GM21360 (cell line): ENCODE data around the gene VAMP2.

Source experiments
- ATAC-seq: cut with Tn5 transposase; IDR thresholded peaks from one replicate; pipeline ENCODE4 v1.9.1; 2021; ENCODE audit warnings: mild to moderate bottlenecking, moderate library complexity; ENCODE audit not compliant: unreplicated experiment

VAMP2 gene

DNA sequence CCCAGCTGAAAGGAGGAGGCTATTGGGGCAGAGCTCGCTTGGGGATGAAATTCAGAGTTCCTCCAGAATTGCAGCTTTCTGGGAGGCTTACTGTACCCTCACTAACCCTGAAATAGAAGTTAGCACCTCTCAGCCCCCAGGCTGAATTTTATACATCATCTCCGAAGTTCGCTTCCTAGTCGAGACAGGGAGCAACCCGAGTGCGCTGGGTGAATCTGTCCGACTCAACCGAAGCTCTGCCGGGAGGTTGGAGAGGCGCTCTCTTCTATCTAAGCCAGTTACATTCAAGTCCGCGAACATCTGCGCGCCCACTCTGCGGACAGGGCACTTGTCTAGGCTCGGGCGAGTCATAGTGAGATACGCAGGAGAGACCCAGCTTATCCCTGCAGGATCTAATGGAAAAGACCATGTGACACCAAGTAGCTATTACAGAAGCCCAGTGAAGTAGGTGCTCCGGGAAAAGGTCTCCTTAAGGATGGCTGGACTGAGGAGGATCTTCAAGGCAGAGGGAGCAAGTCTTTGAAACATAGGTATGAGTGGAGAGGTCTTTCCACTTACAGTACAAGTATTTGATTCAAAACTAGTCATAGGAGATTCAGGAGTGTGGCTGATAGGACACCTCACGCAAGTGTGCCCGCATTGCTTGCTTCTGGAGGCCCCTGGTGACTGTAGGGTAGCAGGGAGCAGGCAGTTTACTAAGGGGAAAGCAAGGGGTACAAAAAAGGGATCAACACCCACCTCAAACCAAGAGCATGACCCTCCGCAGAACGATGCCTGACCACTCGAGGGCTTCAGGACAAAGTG lies 38.2 kb downstream of the VAMP2 start:
- no peak for ATAC-seq

DNA sequence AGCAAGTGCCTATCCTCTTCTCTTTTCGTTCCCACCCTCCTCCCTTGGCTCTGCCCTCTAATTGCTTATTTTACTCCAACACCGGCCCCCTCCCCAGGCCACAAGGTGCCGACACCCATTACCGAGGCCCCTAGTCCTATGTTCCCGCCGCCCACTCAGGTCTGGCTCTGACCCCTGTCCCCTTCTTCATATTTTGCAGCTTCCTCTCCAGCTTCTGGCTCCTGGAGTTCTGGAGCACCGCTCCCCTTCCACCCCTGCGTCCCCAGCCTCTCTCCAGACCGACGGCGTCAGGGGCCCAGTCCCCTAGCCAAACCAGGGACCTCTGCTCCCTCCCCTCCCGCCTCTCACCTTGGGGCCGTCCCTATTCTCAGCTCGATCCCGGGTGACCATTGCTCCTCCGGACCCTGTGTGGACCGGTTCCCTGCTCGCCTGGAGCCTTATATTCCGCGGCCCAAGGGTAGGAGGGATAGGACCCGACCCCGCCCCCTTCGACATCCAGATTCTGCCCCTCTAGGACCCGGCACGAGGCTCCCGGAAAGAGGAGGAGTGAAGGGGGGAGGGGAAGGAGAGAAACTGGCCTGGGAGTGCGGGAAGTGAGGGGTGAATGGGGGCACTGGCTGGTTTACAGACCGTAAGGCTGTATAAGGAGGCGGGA lies 38.9 kb downstream of the VAMP2 start, which contains the start of gene HES7:
TSS of gene HES7 (minus strand) at position 412 of the 655 bp plus-strand sequence. CDS start at position 390, 22 bp downstream.
- no peak for ATAC-seq

DNA sequence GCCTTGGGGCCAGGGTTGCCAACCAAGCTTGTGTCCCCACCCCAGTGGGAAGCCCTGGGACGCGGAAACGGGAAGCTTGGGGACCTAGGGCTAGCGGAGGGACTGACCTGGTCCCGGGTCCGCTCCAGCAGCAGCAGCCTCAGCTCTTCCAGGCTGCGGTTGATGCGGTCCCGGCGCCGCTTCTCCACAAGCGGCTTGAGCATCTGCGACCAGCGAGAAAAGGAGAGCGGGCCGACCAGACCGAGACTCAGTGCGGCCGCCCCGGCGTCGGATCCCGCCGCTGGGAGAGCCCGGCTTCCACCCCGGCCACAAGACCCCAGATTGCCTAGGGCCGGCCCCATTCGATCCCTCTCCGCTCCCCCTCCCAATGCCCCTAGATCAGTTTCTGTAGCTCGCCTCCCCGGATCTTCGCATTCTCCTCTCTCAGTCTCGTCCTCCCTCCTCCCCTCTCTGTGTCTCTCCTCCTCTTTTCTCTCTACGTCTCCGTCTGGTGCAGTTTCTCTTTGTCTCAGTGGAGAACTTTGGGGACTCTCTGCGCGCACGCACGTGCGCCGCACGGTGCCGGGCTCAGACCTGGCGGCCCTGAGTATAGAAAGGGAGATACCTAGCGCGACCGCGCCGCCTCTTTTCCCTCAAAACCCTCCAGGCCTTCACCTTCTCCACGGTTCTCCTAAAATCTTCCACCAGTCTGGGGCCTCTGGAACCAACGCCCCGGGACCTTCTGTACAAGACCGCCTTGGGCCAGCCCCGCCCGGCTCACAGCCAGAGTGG lies 39.6 kb downstream of the VAMP2 start:
- no peak for ATAC-seq

DNA sequence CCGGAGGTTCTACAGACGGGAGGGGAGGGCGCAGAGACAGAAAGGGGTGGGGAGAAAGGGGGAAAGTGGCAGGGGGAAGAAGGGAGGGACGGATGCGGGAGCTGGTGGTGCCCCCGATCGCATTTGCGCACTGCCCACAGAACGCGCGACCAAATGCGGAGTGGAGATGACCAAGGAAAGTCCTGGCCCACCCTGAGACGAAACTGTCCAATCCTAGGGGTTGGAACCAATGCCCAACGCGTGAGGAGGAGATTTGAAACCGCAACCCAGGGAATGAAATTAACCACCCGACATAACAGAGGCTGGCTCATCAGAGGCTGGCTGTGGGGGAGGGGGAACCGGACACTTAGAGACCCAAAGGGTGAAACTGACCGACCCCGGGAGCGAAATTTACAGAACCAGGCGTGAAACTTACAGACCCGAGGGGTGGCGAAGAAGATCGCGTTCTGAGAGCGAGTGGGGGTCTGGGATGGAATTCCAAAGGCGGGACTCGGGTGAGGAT lies 40.3 kb downstream of the VAMP2 start:
- no peak for ATAC-seq

DNA sequence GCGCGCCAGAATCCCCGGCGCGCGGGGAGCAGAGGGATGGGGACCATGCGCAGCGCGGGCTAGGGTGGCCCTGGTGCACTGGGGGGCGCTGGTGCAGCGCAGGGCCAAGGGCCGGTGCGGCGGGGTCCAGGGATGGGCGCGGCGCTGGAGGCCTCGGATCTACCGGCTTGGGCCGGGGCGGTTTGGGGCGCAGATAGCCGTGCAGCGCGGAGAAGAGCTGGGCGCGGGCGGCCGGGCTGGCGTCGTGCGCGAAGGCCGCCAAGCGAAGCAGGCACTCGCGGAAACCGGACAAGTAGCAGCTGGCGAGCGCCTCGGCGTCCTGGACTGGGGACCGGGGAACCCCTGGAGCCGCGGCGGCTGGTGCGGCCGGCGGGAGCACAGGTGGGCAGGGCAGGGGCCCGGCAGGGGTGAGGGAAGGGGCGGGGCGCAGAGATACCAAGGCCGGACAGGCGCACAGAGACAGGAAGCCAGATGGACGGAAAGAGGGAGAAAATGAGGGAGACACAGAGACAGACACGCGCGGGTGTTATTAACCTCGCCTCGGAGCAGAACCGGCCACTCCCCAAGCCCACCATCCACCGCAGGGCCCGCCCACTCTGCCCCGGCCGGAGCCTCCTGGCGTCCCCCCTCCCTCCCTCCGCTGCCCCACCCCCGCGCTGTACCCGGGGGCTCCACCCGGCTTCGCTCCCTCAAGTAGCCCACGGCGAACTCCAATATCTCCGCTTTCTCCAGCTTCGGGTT lies 40.9 kb downstream of the VAMP2 start:
- ATAC-seq: peak; percentile 24

DNA sequence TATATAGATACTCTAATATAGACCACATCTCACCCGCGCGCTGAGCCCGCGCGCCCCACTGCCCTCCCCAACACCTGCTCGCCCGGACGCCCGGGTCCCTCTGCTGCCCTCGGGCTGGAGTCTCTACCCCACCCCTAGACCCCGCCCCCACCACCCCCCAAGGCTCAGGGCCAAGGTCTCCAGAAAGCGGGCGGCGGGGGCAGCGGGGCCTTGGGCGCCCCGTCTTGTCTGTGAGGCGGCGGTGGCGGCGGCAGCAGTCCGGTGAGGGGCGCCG lies 41.4 kb downstream of the VAMP2 start:
- no peak for ATAC-seq

DNA sequence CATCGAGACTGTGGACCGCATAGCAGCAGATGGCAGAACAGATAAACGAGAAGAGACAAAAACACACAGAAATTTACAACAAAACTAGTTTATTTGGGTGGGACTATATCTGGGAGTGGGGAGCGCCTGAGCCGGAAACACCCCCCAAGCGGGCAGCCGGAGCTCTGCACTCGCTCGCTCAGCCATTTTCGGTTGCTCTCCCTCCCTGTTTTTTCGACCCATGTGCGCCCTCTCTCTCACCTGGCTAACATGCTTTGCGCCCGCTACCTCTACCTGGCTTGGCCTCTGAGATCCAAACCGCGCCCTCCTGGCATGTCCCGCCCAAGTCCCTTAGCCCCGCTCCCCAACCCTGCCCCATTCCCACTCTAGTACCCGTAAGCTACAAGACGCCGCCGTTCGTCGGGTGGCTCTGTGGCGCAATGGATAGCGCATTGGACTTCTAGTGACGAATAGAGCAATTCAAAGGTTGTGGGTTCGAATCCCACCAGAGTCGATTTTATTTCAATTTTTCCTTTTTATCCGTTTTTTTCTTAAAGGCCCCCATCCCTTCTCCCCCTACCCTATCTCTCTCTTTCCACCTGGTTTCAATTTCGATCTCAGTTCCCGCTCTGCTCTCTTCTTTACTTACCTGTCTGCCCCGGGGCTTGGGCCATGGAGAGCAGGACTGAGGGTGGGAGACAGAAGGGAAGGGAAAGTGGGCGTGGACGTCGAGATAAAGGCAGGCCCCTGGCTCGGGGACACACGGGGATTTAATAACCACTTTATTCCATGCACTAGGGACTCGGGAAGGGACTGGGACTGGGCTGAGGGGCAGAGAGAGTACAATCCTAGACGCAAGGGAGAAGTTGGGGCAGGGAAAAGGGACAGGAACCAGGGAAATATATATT lies 42.0 kb downstream of the VAMP2 start:
- ATAC-seq: no peak

DNA sequence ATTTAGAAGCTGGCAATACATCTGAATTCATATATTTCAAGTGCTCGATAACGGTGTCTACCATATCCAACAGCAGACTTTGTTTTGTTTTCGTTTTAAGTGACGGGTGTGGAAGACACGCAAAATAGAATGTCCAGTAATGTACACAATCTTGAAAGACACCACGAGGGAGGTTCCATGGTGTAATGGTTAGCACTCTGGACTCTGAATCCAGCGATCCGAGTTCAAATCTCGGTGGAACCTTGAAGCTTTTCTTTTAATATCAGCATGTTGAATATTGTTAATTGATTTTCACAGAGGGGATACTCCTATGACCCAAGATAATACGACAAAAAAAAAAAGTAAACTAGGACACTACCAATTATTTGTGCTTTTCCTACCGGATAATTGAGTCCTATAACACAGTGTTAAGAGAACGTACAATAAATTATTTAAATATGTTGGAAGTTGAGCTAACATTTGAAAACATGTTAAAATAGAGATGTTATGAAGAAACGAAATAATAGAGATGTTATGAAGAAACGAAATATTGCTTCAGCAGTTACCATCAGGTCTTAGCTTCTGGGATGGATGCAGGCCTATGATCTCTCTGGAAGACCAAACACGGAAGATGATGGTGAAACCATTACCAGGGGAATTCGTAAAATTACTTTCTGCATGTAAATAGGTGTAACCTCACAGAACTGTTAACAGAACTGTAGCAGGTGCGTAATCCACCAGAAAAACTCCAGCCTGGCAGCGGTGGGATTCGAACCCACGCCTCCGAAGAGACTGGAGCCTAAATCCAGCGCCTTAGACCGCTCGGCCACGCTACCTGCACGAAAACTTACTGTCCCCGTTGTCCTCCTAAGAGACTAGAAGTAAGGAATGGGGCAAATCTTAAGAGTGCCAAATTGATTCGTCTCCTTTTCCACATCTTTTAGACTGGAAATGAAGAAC lies 42.9 kb downstream of the VAMP2 start:
- no peak for ATAC-seq

DNA sequence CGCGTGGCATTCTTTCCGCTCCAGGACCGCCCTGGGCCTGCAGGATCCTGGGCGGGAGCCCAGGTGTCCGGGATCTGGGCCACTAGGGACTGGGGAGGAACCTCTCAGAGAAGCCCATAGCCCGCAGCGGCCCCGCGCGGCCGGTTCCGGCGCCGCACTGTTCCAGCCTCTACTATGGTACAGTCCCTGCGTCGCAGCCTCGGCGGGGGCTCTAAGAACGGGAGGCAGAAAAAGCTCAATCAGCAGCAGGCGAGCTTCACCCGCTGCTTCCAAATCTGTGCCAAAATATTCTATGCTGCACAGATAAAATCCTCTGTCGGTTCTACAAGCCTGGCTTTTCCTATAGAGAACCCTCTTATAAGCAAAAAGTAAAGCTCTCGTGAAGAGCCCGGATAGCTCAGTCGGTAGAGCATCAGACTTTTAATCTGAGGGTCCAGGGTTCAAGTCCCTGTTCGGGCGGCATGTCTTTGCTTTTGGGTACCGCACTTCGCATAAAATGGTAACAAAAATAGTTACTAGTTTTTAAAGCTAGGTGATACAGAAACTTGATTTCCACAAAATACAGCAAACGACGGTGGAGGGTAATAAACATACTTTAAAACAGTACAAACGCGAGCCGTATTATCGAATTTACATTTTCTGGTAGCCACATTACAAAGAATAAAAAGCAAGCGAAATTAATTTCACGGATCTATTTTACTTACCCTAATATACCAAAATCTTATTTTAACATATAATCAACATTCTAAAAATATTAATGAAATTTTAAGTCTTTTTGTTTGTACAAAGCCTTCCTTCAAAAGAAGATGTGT lies 43.8 kb downstream of the VAMP2 start:
- peak; percentile 30 for ATAC-seq

DNA sequence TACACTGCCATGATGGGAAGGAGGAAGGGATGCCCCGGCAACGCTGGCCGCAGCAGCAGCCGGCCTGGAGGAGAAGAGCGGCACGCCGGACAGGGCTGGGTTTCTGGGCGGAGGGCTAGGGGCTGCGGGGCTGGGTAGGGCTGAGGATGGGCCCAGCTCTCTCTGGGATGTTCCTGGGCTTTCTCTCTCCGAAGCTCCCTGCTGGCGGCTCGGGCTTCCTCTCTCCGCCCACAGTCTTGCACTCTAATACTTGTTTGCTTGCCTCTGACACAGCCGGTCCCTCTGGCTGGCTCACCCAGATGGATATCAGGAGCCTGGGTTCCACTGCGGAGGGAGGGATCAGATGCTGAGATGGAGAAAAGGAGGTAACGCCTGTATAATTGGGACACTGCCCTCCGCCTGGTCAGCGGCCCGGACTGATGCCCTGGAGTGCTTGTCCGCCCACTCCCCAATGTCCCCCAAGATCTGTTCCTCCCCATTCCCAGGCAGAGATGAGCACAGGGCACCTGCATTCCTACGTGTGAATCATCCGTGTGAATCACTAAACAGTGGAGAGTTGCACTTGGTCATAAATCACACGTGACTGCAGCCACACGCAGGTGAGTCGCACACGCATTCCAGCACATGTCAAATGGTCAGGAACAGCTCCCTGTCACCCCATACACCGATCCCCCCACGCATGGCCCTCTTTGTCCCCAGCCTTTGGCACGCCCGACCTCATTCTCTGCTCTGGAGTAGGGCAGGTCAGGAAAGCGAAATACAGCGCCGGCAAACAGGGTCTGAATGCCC lies 44.6 kb downstream of the VAMP2 start, which contains the start of gene ALOXE3:
TSS of gene ALOXE3 (minus strand) at position 535 of the 789 bp plus-strand sequence. CDS start at position 11, 524 bp downstream.
- no peak for ATAC-seq

DNA sequence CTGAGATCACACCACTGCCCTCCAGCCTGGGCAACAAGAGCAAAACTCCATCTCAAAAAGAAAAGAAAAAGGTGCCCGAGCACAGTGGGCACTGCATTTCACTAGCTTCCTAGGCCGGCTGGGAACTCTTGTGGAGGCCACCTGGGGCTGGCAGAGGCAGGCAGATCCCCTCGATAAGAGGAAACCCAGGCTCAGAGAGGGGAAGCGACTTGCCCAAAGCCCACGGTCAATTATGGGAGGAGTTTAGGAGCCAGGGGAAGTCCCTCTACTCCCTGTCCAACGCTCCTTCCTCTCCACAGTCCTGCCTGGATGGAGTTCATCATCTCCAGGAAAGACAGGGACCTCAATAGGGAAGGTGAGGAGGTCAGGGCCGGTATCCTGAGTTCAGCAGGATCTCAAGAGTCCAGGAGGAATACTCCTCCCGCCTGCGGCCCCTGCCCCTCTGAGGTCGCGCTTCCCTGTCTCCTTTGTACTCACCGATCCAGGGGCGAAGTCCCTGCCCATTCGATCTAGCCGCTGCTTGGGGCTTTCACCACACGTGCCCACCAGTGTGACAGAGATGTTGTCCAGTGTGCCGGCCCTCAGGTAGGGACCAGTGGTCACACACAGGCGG lies 45.3 kb downstream of the VAMP2 start:
- no peak for ATAC-seq

DNA sequence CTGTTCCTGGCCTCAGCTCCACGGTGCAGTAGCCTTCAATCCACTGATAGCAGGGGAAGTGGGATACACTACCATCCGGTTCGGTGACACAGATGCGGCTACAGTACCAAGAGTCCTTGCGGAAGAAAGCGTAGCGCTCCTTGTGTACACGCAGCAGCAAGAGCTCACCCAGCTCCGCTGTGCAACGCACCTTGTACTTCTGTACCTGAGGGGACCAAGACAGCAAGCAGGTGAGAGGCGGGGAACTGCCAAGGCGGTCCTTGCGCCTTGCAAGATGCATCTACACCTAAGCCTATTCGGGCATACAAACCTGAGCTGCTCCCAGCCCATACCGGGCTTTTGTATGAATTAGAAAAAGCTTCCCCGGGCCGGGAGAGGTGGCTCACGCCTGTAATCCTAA lies 46.0 kb downstream of the VAMP2 start:
- ATAC-seq: no peak

DNA sequence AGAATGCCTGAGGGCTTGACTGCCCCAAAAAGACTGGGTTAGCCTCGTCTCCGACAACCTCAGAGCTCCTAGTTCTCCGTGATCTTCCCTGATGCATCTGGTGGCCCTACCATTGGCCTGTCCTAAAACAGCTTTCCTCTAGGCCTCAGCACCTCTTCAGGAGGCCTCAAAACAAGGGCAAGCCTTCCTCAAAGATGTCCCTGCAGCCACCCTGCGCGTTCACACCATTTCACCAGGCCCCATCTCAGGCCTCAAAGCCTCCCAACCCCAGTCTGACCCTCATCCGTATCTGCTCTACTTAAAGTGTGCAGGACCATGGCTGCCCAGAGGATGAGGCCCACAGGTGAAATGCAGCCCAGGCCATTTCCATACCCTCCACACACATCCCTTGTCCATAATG lies 51.8 kb downstream of the VAMP2 start:
- no peak for ATAC-seq

DNA sequence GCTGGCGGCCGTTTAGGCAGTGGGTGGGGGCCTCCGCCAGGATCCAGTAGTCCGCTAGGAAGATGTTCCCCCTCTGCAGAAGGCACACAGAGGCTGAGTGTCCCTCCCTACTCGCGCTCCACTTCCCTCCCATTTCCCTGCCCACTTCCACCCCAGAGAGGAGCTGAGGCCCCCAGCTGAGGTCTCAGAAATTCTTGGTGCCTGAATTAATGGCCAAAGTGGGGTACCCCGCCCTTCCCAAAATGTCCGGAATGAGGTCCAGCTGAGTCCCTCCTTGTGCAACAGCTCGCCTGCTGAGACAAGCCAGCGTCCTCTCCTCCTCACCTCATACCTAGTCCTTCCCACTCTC lies 52.3 kb downstream of the VAMP2 start:
- no peak for ATAC-seq

DNA sequence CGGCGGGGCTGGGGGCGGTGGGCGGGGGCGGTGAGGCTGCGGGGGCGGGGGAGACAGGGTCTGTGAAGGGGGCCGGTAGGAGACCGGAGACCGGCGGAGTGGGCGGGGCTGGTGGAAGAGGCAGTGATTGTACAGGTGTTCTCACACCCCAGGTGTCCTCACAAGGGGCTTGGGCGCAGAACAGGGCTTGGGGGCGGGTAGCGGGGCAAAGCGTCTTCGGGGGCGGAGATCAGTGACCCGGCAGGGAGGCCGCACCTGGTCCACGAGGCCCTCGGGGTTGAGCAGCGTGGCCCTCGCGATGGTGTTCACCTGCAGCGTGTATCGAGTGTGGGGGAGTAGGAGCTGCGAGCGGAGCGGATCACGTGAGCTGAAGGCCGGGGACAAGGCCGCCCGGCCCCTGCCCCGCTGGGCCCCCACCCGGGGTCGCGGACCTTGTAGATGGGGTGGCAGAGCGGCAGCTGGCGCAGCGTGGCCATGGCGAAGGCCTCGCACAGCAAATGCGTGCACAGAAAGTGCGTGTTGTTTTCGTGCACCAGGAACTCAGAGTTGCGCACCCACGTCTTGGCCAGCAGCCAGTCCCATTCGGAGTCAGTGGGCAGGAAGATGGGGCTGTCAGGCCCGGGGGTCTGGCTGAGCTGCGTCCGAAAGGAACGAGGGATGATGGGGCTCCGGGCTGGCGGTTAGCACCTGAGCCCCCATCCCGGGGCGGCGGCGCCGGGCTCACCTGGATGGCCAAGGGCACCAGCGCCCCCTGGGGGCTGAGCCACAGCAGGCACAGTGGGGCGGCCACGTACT lies 52.9 kb downstream of the VAMP2 start:
- no peak for ATAC-seq
